RWPE1 (cell line): ENCODE data around the gene ATP5F1A.

Experiments used
- CTCF ChIA-PET: fragments of 350-600 bp; sonication (Branson Sonifier 250); formaldehyde crosslinking; extraction: SDS; loops from one replicate; lab custom pipeline; 2021; lab: Yijun Ruan, JAX
- POLR2A ChIA-PET: fragments of 400-600 bp; formaldehyde crosslinking; extraction: SDS; loops from one replicate; lab custom pipeline; 2020; ENCODE audit warnings: antibody characterized with exemption; ENCODE audit not compliant: low non-redundant PET; lab: Yijun Ruan, JAX
- DNase-seq: peaks from one replicate; pipeline ENCODE4 v3.0.0; 2012; ENCODE audit warnings: low spot score
- H3K27ac ChIP-seq: fragments of 450-650 bp; 2 replicates; pipeline ENCODE4 v1.5.1; 2017
- TF ChIP-seq, protein P1 (sequence below): fragments of 450-650 bp; conservative IDR thresholded peaks from 2 replicates; pipeline ENCODE4 v1.5.1; 2017; ENCODE audit warnings: low read depth, mild to moderate bottlenecking

ATP5F1A gene

GRCh38 chr18:46040747-46041104, 57.4 kb downstream of the ATP5F1A start:
- DNase-seq: no peak
- ChIA-PET CTCF (no interaction called here), POLR2A (no interaction called here)
- TF ChIP-seq, protein P1, sequence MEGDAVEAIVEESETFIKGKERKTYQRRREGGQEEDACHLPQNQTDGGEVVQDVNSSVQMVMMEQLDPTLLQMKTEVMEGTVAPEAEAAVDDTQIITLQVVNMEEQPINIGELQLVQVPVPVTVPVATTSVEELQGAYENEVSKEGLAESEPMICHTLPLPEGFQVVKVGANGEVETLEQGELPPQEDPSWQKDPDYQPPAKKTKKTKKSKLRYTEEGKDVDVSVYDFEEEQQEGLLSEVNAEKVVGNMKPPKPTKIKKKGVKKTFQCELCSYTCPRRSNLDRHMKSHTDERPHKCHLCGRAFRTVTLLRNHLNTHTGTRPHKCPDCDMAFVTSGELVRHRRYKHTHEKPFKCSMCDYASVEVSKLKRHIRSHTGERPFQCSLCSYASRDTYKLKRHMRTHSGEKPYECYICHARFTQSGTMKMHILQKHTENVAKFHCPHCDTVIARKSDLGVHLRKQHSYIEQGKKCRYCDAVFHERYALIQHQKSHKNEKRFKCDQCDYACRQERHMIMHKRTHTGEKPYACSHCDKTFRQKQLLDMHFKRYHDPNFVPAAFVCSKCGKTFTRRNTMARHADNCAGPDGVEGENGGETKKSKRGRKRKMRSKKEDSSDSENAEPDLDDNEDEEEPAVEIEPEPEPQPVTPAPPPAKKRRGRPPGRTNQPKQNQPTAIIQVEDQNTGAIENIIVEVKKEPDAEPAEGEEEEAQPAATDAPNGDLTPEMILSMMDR: no peak
- H3K27ac ChIP-seq: no peak overlapping the region

DNA sequence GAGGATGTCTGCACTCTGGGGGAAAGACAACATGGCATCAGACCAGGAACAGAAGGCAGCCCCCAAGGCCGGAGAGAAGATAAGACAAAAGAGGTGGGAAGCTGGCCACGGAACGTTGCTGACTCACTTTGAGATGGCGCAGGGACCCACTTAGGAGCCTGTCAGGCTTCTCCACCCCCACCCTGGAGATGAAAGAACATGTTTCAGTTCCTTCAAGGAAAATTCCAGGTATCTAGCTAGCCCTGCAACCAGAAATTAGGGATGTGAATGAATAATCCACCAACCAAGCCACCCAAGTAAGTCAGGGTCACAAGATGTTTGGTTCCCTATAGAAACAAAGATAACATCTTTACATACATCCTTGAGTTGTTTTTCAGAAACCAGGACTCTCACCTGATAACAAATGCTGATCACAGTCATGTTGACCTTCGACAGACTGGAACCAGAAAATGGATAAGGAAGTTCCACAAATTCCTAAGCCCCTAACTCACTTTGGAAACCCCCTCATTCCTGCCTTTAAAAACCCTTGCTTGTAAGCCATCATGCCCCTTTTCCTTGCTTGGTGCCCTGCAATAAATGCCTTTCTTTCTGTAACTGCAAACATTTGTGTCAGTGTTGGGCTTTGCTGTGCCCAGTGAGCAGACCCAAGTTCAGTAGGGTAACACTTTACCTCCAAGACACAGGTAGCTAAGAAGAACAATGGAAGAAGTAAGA, 57.9 kb downstream of the ATP5F1A start:
- DNase-seq: no peak
- CTCF ChIA-PET: no interaction called here
- POLR2A ChIA-PET: no interaction called here
- H3K27ac ChIP-seq: no peak overlapping the region
- TF ChIP-seq, protein P1: no peak

DNA sequence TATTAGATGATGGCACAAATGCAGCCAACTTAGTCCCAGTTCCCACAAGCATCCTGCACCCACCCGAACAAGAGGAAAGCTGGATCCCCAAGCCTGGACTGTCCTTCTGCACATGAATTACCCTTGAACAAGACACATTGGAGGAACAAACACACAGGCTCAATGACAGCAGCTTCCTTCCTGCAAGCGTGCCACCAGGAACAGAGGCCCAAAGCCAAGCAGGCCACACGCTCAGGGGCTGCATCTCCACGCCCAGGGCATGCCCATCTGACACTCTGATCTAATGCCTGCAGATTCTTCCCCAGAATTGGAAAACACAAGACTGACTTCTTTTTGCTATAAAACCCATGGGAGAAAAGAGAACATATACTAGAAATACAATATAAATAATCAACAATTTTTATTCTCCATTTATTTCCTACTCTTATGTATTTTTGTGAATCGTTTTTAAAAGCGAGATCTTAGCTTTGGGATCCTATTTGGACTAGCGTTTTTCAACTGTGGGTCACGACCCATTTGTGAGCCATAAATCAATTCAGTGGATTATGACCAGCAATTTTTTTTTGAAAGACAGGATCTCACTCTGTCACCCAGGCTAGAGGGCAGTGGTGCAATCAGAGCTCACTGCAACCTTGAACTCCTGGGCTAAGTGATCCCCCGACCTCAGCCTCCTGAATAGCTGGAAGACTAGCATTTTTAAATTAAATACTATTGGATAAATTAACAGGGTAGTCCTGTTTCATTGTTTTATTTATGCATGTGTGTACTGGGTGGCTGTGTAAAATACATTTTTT, 60.4 kb downstream of the ATP5F1A start:
- POLR2A ChIA-PET: no interaction called here
- DNase-seq: no peak
- TF ChIP-seq, protein P1: no peak
- no peak overlapping the region for H3K27ac ChIP-seq
- CTCF ChIA-PET: no interaction called here

GRCh38 chr18:46035696-46036680, 62.1 kb downstream of the ATP5F1A start:
- DNase-seq: no peak
- ChIA-PET POLR2A (no interaction called here), CTCF (no interaction called here)
- TF ChIP-seq, protein P1: no peak
- H3K27ac ChIP-seq: no peak overlapping the region

- no peak overlapping the region for H3K27ac ChIP-seq
- TF ChIP-seq, protein P1: no peak
- ChIA-PET CTCF (interaction anchor here (0.7 kb wide), 1 partner anchor 244 kb away, joined by 3 read pairs; no protein-coding TSS in a partner anchor), POLR2A (no interaction called here)
- DNase-seq: no peak
These were observed 63.9 kb downstream of the ATP5F1A start for GRCh38 chr18:46034230-46034629.

DNA sequence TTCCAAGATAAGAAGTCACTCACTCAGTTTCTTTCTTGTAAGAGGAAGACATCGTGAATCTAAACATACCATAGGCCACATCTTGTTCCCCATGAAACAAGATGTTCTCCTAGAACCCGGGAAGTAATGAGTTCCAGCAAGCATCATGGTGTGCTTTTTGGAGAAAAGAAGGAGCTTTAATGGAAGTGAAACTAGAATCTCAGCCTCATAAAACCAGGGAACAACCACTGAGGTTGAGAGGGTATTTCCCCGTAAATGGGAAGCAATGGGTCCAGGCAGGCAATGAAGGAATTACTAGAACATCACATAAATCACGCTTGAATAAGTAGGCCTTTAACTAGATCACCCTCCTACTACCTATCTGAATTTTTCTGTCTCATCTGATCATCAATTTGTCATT, 66.4 kb downstream of the ATP5F1A start:
- no peak for DNase-seq
- POLR2A ChIA-PET: no interaction called here
- CTCF ChIA-PET: interaction anchor here (0.5 kb wide), 1 partner anchor 42 kb away, joined by 4 read pairs; no protein-coding TSS in a partner anchor
- TF ChIP-seq, protein P1: no peak
- H3K27ac ChIP-seq: no peak overlapping the region
